GM19324 (cell line): ENCODE results near the gene TLX3.
"Not testable (repeated sequence)": the region's sequence is repeated elsewhere in the genome, so short reads cannot be mapped to it uniquely, and the experiment has no call there.

ENCODE experiments used
- ATAC-seq: cut with Tn5 transposase; IDR thresholded peaks from one replicate; pipeline ENCODE4 v1.9.1; 2021; ENCODE audit warnings: mild to moderate bottlenecking, moderate library complexity; ENCODE audit not compliant: unreplicated experiment, low FRiP score

The TLX3 gene

DNA sequence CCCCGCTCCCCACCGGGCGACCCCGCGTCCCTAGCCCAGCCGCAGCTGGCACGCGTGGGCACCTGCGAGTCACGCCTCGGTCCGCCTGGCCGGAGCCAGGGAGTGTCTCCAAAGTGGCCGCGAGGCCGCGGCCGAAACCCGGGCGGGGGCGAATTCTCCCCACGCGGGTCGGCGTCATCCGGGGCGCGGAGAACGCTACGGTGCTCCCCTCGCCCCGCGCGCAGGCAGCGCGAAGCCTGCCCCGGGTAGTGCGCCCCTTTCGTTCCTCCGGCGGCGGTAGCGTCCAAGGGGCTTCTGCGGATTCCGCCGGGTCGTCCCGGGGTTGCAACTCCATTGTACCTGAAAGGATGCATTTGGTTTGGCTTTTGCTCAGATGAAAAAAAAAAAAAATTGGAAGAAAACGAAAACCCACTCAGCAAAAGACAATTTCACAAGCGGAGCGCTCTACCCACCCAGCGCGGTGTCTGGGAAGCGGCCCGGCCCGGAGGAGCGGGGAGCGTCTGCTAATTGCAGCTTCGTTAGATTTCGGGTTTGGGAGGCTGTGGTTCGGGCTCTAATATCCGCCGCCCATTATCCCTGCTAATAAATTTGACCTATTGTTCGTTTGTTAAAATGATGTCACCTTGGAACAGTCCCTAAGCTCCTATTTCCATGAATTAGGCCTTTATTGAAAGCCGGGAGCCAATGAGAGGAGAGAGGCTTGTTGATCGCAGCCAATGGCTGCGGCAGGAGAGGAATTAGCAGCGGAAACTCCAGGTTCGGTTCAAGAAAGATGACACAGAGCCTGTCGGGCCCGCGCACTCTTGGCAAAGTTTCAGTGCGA, at the start of gene TLX3:
TLX3 (plus strand) TSS at position 796 of the 823 bp plus-strand sequence. CDS start 118 bp downstream, outside the sequence.
- no peak for ATAC-seq

DNA sequence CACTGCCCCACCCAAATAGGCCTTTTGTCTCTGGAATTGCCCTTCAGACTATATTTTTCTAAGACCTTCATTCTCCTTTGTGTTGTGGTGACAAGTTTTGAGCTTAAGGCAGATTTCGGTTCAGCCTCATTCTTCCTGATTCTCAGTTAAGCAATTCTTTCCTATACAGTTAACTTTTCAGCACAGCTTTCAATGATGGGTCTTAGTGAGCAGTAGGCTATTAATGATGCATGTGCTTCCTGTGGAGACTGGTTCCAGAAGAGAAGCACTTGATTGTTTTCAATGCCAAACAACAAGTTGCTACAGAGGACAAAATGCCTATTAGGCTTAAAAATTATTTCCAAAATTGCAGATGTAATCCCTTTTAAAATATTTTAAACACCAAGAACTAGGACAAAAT, 47.7 kb upstream of the TLX3 start:
- no peak for ATAC-seq

DNA sequence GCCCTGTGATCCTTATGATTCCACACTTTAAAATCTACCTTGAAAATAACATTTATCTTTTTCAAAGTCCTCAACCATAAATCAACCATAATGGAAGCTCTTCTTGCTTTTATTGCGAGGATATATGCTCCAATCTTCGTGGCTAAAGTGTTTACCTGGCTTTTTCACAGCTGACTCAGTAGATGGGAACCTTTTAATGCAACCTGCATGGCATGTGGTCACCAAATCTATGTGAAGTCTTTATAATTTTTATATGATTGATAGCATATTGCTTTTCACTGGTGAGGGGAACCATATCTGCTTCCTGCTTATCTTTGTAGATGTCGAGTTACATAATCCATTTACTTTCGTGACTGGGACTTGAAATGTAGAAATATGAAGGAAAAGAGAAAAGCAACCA, 47.1 kb upstream of the TLX3 start:
- ATAC-seq: no peak

GRCh38 chr5:171263181-171263580, 45.9 kb upstream of the TLX3 start:
- ATAC-seq: no peak

DNA sequence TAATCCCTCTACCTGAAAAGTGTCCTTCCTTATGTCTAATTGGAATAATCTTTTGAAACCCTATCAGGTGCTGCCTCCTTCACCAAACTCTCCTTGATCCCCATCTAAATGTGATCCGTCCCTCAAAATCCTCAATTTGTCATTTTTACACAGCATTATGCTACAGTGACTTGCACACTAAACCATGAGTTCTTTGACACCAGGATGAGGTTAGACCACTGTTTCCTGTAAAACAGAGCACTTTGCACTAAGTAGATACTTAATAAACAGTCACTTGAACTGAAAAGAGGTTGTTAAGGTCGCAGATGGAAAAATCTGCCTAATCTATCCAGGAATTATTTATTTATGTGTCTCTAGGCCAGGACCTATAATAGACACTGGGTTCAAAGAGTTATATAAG, 44.2 kb upstream of the TLX3 start:
- no peak for ATAC-seq

GRCh38 chr5:171268700-171269620, 40.1 kb upstream of the TLX3 start:
- ATAC-seq: no peak

GRCh38 chr5:171269717-171270116, 39.3 kb upstream of the TLX3 start:
- no peak for ATAC-seq

DNA sequence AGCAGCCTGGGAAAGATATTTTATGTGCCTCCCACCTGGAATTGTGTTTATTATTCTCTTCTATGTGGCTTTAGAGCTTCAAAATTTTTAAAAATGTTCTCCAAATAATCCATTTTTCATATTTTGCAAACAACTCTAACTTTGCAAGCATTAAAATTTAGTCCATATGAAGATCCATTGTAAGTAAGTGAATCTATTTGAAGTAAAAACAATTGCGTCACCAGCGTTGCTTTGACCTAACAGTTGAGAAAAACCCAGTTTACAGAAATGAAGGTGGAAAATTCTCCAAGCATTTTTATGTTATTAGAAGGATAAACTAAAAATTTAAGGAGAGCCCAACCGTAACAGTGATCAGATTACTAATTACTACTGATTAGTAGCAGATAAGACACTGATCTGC, 38.9 kb upstream of the TLX3 start:
- no peak for ATAC-seq

DNA sequence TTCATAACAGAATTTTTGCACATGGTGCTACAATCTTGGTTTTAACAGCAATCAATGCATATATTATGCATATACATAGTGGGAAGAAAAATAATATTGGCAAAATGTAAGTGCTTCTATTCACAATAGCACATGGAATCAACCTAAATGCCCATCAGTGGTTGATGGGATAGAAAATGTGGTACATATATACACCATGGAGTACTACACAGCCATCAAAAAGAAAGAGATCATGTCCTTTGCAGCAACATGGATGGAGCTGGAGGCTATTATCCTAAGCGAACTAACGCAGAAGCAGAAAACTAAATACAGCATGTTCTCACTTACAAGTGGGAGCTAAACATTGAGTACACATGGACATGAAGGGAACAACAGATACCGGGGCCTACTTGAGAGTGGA, 37.2 kb upstream of the TLX3 start:
- ATAC-seq: no peak

DNA sequence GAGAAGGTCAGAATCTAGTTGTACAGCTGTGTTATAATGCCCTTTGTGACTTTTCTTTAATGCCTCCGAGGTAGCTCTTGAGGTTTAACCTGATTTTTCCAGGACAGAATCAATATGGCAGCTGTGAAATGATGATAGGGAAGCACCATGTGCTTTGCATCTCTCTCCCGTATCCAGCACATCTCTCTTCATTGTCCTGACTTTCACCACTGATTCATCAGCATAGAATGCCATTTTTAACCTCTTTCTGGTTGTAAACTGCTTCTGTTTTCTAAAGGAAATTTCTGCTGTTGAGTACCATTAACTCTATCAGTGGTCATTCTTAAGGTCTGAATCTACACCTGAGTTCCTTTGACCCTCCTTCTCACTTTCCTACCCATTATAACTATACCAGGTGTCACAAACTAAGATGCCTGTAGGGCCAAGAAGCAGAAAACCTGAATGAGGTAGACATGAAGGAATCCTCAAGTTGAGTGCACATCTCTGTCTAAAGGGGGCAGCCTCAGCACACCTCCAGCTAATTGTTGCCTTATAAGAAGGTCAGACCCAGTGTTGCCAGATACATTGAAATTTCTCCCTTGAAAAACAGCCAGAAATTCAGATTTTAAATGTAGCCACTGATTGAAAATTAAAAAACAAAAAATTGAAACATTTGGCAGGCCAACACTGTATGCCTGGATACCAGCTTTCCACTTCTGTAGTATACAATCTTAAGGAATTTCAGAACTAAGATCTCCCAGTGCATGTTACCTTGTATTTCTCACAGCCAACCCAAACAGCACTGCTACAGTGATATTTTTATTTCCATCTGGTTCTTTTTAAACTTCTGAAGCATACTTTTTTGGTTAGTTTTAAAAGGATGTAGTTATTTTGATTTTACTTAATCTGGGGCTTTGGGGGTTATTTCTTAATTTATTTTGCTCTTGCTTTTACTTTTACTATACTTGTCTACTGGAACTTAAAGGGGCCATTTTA, 35.8 kb upstream of the TLX3 start:
- no peak for ATAC-seq

GRCh38 chr5:171275841-171276544, 33.1 kb upstream of the TLX3 start:
- no peak for ATAC-seq

DNA sequence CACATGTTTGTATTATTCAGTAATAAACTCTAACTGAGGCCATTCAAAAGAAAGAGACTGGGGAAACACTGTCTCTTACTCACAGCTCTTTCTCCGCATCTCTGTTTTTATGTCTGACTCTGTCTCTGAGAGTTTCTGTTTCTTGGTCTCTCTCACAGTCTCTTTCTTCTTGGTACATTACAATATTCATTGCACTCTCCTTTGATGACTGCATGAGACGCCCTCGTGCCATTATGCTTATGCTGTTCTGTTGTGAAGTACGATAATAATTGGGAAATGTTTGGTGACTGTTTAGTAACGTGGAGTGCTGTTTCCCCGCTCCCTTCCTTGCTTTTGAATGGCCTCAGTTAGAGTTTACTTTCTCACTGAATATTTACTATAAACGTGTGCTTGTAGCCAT, 25.3 kb upstream of the TLX3 start:
- ATAC-seq: no peak

DNA sequence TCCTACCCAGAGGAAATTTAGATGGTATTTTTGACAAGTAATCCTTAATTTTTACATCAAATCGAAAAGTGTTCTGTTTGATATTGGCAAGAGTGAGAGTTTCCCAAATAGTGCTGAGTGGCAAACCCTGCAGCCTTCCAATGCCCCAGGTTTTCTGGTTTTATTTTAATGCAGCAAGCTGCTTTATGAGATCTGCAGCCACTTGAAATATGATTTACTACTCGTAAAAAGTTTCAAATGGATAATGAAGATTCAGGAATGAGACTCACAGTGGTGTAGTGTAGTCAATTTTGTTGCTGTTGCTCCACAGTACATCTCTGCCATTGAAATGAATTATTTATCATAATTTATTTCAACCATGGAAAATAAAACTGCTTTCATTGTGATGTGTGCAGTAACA, 23.6 kb upstream of the TLX3 start:
- ATAC-seq: no peak

- no peak for ATAC-seq
These were observed 21.0 kb upstream of the TLX3 start for GRCh38 chr5:171288066-171288465.

DNA sequence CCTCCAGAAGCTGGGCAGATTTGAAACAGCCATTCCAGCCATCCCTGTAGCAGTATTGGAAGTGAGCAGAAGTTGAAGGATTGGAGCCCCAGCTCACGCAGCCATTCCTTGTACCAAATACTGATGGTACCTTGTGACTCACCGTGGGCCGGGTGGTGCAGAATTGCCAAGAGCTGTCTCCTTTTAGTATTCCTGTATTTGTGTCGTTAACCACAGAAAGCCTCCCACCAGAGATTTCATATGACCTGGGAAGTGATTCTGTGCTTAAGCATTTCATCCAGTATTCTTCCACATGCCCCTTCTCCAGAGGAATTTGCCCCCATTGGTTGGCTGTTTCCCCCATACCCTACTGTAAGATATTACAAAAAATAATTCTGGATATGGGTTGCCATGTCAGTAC, 17.7 kb upstream of the TLX3 start:
- no peak for ATAC-seq

DNA sequence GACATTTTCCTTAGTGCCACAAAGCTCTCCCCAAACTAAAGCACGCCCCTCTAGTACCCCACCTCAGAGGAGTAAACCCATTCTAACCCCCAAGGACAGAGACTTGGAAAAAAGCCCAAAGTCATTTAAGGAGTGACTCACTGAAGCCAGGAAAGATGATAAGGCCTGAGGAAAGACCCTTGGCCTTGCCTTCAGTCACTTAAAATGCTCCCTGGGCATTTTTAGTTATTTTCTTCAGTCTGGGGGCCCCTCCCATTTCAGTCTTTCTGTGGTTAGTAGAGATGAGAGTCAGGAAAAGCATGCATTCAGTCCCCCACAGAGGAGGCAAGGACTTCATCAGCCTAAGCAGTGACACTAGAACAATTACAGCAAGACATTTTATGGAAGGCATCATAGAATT, 13.7 kb upstream of the TLX3 start:
- ATAC-seq: no peak

DNA sequence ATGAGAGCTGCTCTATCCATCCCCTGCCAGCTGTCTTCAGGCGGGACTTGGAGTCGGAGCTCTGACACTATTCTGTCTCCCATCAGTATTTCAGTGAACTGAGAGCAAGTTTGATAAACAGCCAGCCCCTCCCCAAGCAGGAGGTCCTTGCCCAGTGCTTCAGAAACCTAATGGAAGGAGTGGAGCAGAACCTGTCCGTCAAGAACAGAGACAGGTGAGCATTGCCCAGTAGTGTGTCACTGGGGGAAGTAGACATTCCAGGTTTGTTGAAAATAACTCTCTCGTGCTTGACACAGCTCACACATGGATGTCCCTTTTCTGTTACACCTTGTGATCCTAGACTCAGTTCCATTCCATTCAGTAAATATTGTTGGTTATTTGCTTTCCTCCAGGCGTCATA, 13.2 kb upstream of the TLX3 start:
- no peak for ATAC-seq

DNA sequence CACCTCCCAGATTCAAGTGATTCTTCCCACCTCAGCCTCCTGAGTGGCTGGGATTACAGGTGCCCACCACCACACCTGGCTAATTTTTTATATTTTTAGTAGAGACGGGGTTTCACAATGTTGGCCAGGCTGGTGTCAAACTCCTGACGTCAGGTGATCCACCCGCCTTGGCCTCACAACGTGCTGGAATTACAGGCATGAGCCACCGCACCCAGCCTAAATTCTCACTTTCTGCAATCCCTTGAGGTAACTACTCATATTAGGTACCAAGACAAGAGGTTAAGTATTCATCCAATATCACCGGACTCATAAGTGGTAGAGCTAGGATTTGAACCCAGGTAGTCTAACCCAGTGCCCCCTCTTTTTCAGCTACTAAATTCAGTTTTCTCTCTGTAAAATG, 11.1 kb upstream of the TLX3 start:
- ATAC-seq: not testable (repeated sequence)

DNA sequence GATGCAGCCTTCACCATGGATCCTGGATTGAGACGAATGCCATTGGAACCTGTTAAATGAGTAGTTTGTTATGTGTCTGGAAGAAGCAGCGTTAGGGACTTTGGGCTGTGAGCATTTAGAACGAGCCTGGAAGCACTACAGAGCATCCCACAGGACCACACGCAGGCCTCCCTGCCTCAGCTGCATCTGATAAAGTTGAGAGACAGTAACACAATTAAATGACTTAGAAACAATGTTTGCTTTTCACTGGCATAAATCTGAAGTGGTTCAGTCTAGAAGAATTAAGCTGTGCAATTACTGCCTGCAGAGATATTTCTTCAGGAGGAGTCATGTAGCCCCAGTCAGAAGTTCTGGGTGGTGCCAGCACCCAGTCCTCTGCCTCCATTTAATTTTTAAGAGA, 9.8 kb upstream of the TLX3 start:
- ATAC-seq: no peak

- ATAC-seq: no peak
These were observed 9.2 kb upstream of the TLX3 start for GRCh38 chr5:171299851-171300250.
